ENCODE measurements around the gene SNTA1. TPM values are rescaled to one million over a fixed set of nuclear protein-coding genes. Genes with fewer than 3 reads are reported as not detected.

The SNTA1 gene
- total RNA-seq, 1 experiment from 2014 or later, result 14.6 TPM

DNA sequence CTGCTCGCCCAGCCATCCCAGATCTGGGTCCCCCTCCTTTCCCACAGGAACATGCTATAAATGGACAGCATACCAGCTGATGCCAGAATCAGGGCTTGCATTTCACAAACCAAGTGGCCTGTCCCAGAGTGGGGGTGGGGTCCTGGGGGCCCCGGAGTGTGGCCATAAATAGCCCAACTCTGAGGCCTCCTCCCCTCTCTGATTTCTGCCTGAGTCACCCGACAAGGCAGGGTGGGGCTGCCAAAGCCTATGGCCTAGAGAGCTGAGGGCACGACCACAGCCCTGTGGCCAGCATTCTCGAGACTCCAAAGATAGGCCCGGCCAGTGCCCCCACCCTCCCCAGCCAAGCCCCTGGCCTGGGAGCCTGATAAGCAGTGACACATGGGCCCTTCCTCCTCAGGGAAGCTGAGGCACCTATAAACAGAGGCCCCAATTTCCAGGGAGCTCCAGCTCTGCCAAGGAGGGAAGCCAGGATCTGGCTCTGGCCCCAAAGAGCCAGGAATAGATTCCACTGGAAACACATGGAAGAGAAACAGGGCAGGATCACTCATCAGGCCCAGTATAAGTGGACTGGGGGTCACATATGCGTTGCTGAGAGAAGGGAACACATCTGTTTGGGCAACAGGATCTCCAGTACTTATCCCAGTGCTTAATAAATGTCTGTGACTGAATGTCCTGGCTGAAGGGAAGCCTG, 20.3 kb downstream of the SNTA1 start:
- POLR2A ChIA-PET, result no interaction called here
- Histone ChIP-seq H3K36me3 (ENCODE audit: control insufficient read depth in 1 of 2, insufficient read depth in 2 of 2, low read length in 2 of 2) (no peaks in the 10 kb centered on the region), H3K27ac (ENCODE audit: low read depth, low read length) (peak overlapping the region; percentile 15), H3K9me2 (ENCODE audit: insufficient read depth) (no peaks in the 10 kb centered on the region), H3K4me1 (ENCODE audit: control insufficient read depth in 1 of 2, insufficient read depth in 2 of 2, low read length in 2 of 2) (peaks cover 12 to 21% of the 10 kb centered on the region in 2 experiments), H3K9me3 (ENCODE audit: control insufficient read depth in 1 of 2, insufficient read depth in 1 of 2, low read depth in 1 of 2, low read length in 2 of 2) (no peaks in the 10 kb centered on the region), H3K4me2 (ENCODE audit: low read length) (peak overlapping the region; percentile 72), H4K20me1 (ENCODE audit: insufficient read depth) (no peaks in the 10 kb centered on the region), H3K4me3 (replicated peaks in 1 of 2; ENCODE audit: low read depth in 1 of 2, low read length in 2 of 2) (peak overlapping the region in 1 of 2 experiments; percentile 17; a peak in 1 of 4 replicates), H3K27me3 (ENCODE audit: insufficient read depth, low read length) (no peaks in the 10 kb centered on the region), H3K9ac (ENCODE audit: low read length) (peak overlapping the region; percentile 51), H2AFZ (ENCODE audit: low read depth, low read length, poor library complexity, severe bottlenecking) (no peak overlapping the region), H3K79me2 (ENCODE audit: insufficient read depth, low read length) (no peaks in the 10 kb centered on the region)
- RAD21 ChIA-PET (ENCODE audit: low non-redundant PET in 1 of 2, low total read pairs in 2 of 2, uncharacterized antibody in 2 of 2, unreplicated experiment in 2 of 2), result no interaction called here
- intact Hi-C loops (cut with micrococcal nuclease), result no loop called here
- no TSS peak for BruUV-seq (replicated peaks)
- ATAC-seq, result peak; percentile 89
- no peak for TF ChIP-seq SRF (IDR thresholded peaks at IDR 0.05; ENCODE audit: low read depth)
- no peak for TF ChIP-seq SP1 (IDR thresholded peaks at IDR 0.05; ENCODE audit: low read depth)
- no peak for TF ChIP-seq ATF3 (IDR thresholded peaks at IDR 0.05)
- TF ChIP-seq POLR2A (IDR thresholded peaks at IDR 0.05; ENCODE audit: borderline replicate concordance, extremely low read depth, insufficient read depth, insufficient read length), result no peak
- no peak for TF ChIP-seq CEBPB (IDR thresholded peaks at IDR 0.05; ENCODE audit: low read depth)
- no peak for TF ChIP-seq CBX3 (IDR thresholded peaks at IDR 0.05; ENCODE audit: low read depth)
- CTCF ChIA-PET, result interaction anchor here (1.2 kb wide), 1 partner anchor 66 kb away, joined by 3 read pairs; the partner anchor contains the start of gene CBFA2T2
- DNase-seq (ENCODE audit: low read depth, low spot score), result no peak

- Histone ChIP-seq H3K4me2 (ENCODE audit: low read length) (no peak overlapping the region), H3K4me3 (replicated peaks in 1 of 2; ENCODE audit: low read depth in 1 of 2, low read length in 2 of 2) (no peak overlapping the region), H3K27ac (ENCODE audit: low read depth, low read length) (no peak overlapping the region), H3K9me3 (ENCODE audit: control insufficient read depth in 1 of 2, insufficient read depth in 1 of 2, low read depth in 1 of 2, low read length in 2 of 2) (no peaks in the 10 kb centered on the region), H3K9me2 (ENCODE audit: insufficient read depth) (no peaks in the 10 kb centered on the region), H3K4me1 (ENCODE audit: control insufficient read depth in 1 of 2, insufficient read depth in 2 of 2, low read length in 2 of 2) (peaks cover 17 to 32% of the 10 kb centered on the region in 2 experiments), H3K27me3 (ENCODE audit: insufficient read depth, low read length) (no peaks in the 10 kb centered on the region), H3K9ac (ENCODE audit: low read length) (no peak overlapping the region), H3K36me3 (ENCODE audit: control insufficient read depth in 1 of 2, insufficient read depth in 2 of 2, low read length in 2 of 2) (no peaks in the 10 kb centered on the region), H3K79me2 (ENCODE audit: insufficient read depth, low read length) (no peaks in the 10 kb centered on the region), H2AFZ (ENCODE audit: low read depth, low read length, poor library complexity, severe bottlenecking) (no peak overlapping the region), H4K20me1 (ENCODE audit: insufficient read depth) (no peaks in the 10 kb centered on the region)
- POLR2A ChIA-PET, result no interaction called here
- intact Hi-C loops (cut with micrococcal nuclease), result no loop called here
- CTCF ChIA-PET, result no interaction called here
- ATAC-seq (no peak), DNase-seq (ENCODE audit: low read depth, low spot score) (no peak)
- no TSS peak for BruUV-seq (replicated peaks)
- RAD21 ChIA-PET (ENCODE audit: low non-redundant PET in 1 of 2, low total read pairs in 2 of 2, uncharacterized antibody in 2 of 2, unreplicated experiment in 2 of 2), result no interaction called here
- TF ChIP-seq SP1 (IDR thresholded peaks at IDR 0.05; ENCODE audit: low read depth), result no peak
- TF ChIP-seq EZH2 (IDR thresholded peaks at IDR 0.05), result no peak
- no peak for TF ChIP-seq CBX3 (IDR thresholded peaks at IDR 0.05; ENCODE audit: low read depth)
- TF ChIP-seq RAD21 (IDR thresholded peaks at IDR 0.05; ENCODE audit: low read depth), result no peak
- no peak for TF ChIP-seq SRF (IDR thresholded peaks at IDR 0.05; ENCODE audit: low read depth)
- no peak for TF ChIP-seq ATF3 (IDR thresholded peaks at IDR 0.05)
- no peak for TF ChIP-seq YY1 (IDR thresholded peaks at IDR 0.05; ENCODE audit: extremely low read depth, insufficient replicate concordance, low read depth, low read length)
- no peak for TF ChIP-seq ZFX (IDR thresholded peaks at IDR 0.05)
- TF ChIP-seq EZH2phosphoT487 (IDR thresholded peaks at IDR 0.05; ENCODE audit: borderline replicate concordance), result no peak
- no peak for TF ChIP-seq EGR1 (IDR thresholded peaks at IDR 0.05; ENCODE audit: low read depth)
- TF ChIP-seq SIN3A (IDR thresholded peaks at IDR 0.05; ENCODE audit: low read depth), result no peak
- no peak for TF ChIP-seq MAX (IDR thresholded peaks at IDR 0.05)
- TF ChIP-seq, protein P1, sequence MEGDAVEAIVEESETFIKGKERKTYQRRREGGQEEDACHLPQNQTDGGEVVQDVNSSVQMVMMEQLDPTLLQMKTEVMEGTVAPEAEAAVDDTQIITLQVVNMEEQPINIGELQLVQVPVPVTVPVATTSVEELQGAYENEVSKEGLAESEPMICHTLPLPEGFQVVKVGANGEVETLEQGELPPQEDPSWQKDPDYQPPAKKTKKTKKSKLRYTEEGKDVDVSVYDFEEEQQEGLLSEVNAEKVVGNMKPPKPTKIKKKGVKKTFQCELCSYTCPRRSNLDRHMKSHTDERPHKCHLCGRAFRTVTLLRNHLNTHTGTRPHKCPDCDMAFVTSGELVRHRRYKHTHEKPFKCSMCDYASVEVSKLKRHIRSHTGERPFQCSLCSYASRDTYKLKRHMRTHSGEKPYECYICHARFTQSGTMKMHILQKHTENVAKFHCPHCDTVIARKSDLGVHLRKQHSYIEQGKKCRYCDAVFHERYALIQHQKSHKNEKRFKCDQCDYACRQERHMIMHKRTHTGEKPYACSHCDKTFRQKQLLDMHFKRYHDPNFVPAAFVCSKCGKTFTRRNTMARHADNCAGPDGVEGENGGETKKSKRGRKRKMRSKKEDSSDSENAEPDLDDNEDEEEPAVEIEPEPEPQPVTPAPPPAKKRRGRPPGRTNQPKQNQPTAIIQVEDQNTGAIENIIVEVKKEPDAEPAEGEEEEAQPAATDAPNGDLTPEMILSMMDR (IDR thresholded peaks at IDR 0.05 in 2 of 3, conservative IDR thresholded peaks at IDR 0.05 in 1 of 3; ENCODE audit: borderline replicate concordance in 1 of 3, insufficient read depth in 1 of 3, low read depth in 2 of 3, low read length in 2 of 3), result no peak
- no peak for TF ChIP-seq ZNF274 (IDR thresholded peaks at IDR 0.05; ENCODE audit: low read depth, low read length)
Observed at GRCh38 chr20:33419140-33419974, 24.2 kb downstream of the SNTA1 start.

All from HCT116 (cell line).